Activated T-cell treated with anti-CD3 and anti-CD28 coated beads for 4 hours (primary cell): ENCODE measurements around the gene NAALADL2.
"Not testable (repeated sequence)": the region's sequence is repeated elsewhere in the genome, so short reads cannot be mapped to it uniquely, and the experiment has no call there.

ENCODE experiments used
- DNase-seq: peaks from one replicate; pipeline ENCODE4 v3.0.0-alpha.2; 2020

The NAALADL2 gene

DNA sequence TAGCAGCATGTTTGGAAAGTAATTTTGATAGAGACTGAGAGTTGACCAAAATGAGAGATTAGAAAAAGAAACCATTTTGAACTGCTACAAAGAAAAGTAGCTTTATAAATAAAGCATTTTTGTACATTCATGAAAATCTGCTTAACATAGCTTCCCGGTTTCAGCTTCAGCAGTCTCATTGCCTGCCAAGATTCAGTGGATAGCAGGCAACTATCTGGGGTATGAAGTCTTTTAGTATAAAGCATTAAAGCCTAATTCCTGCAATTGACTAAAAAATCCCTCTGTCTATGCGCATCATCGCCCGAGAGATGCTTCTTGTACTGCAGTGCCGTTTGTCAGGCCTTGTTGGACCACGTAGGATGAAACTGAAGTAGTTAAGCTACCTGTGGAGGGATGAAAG, 588.4 kb downstream of the NAALADL2 start:
- DNase-seq, result no peak

DNA sequence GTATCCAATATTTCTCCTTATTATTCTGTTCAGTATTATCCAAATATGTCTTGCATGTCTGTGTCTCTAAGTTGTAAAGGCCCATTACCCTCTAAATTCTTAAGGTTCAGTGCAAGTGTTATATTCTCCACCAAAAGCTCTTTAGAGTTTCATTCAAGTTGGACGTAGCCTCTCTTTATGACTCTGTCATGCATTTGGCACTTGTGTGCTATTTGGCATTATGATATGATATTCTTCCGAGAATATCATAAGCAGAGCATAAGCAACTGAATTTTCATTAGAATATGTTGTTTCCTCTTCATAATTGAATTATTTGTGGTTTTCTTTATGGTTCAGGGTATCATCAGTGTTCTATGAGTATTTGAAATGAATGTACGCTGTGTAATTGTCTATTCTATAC, 594.2 kb downstream of the NAALADL2 start:
- no peak for DNase-seq

- DNase-seq, result no peak
Observed at GRCh38 chr3:175456466-175456865, 597.3 kb downstream of the NAALADL2 start.

DNA sequence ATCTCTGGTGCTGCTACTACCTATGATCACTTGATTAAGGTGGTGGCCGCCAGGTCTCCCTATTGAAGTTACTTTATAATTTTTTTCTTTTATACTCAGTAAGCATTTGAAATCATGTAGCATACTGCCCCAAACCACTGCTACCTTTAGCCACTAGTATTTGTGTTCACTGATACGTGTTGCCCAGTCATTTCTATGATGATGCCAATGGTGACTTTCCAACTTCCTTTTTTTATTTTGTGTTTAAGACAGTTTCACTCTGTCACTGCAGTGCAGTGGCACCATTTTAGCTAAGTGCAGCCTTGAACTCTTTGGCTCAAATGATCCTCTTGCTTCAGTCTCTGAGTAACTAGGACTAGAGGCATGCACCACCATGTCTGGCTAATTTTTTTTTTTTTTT, 598.2 kb downstream of the NAALADL2 start:
- no peak for DNase-seq

DNA sequence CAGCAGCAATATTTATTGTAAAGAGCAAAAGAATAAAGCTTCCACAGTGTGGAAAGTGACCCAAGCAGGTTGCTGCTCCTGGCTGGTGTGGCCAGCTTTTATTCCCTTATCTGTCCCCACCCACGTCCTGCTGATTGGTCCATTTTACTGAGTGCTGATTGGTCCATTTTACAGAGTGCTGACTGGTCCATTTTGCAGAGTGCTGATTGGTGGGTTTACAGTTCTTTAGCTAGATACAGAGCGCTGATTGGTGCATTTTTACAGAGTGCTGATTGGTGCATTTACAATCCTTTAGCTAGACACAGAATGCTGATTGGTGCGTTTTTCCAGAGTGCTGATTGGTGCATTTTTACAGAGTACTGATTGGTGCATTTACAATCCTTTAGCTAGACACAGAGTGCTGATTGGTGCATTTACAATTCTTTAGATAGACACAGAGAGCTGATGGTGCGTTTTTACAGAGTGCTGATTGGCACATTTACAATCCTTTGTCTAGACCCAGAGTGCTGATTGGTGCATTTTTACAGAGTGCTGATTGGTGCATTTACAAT, 601.8 kb downstream of the NAALADL2 start:
- not testable (repeated sequence) for DNase-seq

DNA sequence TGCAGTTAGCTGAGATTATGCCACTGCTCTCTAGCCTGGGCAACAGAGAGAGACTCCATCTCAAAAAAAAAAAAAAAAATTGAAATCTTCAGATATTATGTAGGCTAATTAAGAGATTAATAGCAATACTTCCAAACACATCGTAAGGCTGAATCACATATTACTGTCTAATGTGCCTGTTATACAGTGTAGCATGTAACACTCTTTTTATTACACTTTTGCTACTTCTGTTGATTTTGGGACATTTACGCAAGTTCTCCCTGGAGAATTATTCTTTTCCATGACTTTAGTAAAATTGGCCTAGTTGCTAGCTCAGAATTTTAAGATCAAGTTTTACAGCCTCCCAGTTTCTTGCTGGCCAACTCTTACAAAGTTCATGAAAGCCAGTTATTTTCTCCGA, 605.2 kb downstream of the NAALADL2 start:
- no peak for DNase-seq

GRCh38 chr3:175469124-175469523, 610.0 kb downstream of the NAALADL2 start:
- no peak for DNase-seq

DNA sequence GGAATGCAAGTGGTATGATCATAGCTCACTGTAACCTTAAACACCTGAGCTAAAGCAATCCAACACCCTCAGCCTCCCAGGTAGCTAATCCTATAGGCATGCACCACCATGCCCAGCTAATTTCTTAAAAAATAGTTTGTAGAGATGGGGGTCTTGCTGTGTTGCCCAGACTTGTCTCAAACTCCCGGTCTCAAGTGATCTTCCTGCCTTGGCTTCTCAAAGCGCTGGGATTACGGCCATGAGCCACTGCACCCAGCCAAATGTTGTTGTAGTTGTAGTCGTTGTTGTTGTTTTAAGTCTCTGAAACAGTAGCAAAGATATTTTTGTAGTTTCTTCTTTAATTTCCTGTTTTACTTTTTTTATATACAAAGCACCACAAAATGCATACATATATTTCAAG, 616.6 kb downstream of the NAALADL2 start:
- no peak for DNase-seq

DNA sequence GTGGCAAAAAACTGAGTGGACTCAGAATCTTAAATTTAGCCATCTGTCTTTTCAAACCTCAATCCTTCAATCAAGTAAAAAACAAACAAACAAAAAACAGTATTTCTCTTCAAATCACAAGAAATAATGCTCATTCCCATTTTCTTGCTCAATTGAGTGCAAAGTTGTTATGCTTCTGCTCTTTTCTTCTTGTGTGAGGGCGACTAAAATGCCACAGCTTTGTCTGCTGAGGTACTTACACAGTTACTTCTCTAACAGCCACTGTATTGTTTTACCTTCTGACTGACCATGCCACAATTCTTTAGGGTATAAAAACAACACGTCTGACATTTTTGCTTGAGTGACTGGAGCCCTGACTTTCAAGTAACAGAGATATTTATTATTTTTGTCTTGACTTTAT, 617.4 kb downstream of the NAALADL2 start:
- no peak for DNase-seq

DNA sequence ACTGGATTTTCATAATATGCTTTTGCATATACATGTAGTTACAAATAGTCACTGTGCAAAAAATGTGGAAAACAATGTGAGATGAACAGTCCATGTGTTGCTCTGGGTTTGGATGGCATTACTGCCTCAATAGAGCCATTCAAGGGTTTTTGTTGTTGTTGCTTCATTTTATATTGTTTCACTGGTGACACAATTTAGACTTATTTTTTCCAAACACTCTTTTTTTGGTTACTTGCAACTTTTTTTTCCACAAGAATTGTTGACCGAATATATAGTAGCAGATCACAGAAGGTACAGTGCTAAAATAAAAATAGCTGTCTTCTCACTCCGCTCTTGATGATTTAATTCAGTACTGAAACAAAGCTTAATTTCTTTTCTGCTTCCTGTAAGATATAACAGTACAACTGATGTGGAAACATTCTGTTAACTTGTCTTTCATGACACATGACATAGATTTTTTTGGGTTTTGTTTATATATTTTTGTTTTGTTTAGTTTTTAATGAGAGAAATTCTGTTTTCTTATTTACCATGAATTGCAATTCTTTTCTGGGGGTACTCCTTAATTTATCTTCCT, 618.6 kb downstream of the NAALADL2 start:
- DNase-seq, result no peak

DNA sequence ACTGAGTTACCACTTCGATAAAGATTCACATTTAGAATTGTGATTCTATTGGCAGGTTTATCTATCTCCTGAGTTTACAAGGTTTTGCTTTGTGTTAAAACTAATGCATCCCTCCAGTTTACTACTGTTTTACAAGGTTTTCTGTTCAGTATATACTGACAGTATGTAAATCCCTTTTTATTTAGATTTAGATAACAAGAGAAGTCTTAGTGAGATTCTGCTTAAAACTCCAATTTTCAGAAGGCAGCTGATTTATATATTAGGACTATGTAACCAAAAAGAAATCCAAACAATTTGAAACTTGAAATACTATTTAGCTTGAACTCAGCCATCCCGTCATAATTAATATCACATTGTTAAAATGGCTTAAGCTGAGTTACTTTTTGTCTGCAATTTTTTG, 619.2 kb downstream of the NAALADL2 start:
- DNase-seq, result no peak

GRCh38 chr3:175479175-175479574, 620.0 kb downstream of the NAALADL2 start:
- DNase-seq, result no peak

DNA sequence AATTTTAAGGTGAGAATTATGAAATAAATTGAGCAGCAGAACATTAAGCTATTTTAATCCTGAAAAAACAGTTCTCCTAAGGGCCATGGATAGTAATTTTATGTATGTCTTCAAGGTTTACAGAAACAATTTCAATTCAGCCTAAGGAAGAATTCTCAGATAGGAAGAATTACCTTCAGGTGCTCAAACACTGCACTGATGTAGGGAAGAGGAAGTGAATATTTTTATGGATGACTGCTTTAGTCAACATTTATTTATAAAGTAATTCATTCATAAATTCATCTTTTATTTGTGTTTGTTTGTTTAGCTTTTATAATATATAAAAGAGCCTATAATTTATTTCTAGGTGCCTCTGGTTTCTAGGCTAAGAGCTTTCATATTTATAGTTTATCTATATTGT, 620.7 kb downstream of the NAALADL2 start:
- no peak for DNase-seq

DNA sequence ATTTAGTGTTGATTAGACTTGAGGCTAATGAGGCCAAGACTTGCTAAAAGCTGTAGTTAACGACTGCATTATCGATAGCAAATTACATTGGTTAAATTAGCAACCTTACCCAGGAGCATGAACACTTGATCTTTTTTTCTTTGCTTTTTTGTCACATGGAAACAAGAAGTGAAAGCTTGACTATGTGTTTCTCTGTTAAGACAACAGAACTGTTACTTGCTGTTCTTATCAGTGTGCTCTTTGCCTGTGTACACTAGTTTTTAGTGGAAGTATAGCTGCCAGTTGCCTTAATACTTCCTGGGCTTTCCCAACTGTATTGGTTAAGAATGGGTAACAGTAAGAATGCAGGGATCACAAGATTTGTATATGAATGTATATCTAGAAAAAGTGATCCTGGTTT, 625.5 kb downstream of the NAALADL2 start:
- DNase-seq, result no peak

GRCh38 chr3:175485436-175485835, 626.3 kb downstream of the NAALADL2 start:
- DNase-seq, result no peak

DNA sequence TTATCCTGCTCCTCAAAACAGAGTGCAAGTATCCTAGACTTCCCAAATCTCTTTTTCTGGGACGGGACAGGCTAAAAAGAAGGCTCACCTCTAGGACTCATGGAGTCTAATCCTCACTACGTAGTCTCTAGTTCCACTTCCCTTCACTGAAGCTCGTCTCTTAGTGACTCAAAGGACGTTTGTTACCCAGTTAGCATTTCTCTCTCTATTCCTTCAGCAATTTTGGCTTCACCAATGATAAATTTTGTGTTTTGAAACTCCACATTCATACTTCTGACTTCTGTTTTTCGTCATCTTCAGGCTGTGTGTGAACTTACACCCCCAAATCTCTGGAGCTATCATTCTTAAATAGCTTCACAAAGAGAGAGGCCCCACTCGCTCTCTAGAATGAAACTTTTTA, 627.1 kb downstream of the NAALADL2 start:
- no peak for DNase-seq

- no peak for DNase-seq
Observed at GRCh38 chr3:175489406-175489805, 630.3 kb downstream of the NAALADL2 start.

DNA sequence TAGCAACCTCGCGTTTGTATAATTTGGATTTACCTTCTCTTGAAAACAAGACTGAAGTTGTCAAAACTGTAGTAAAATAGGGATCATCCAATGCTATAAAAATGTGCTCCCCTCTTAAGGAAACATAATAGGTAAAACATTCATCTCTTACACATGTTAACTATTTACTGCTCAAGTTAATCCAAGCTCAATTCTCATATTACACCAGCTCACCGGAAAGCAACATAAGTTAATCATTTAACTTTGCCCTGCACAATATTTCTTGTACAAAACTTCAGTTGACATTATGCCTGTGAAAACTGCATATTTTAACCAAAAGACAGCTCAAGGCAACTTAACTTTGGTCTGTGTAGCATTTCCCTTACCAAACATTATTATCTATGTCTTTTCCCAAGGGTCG, 634.2 kb downstream of the NAALADL2 start:
- no peak for DNase-seq

DNA sequence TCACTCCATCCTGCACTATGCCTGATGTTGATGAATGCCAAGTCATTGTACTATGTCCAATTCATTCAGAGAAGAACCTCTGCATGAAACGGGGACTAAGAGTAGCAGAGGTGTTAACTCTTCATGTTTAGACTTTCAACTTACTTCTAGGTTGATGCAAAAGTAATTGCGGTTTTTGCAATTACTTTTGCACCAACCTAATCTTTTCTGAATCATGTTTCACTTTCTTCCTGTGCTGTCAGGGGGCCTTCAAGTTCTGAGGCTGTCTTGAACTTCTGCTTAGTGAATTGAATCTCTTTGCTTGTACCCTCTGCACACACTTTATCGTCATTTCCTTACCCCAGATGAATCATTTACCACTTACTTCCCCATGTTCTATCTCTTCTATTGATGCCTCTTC, 636.2 kb downstream of the NAALADL2 start:
- DNase-seq, result no peak

GRCh38 chr3:175502155-175502554, 643.0 kb downstream of the NAALADL2 start:
- DNase-seq, result no peak

GRCh38 chr3:175511219-175511785, 652.2 kb downstream of the NAALADL2 start:
- DNase-seq, result no peak

DNA sequence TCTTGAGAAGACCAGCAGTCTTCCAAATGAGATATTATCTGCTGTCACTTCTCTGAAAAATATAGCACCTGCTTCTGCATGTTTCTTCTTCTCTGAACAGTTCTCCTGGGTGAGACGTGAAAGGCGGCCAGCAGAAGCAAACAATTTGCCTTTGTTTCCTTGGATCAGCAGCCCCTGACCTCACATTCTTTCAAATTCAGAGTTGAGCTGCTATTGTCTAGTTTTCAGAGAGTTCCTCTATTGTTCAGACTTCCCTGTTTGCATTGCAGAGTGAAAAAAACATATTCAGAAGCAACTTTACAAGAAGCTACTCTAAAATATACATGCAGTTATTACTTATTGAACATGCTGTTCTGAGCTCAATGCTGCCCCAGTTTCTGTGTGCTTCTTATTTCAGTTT, 653.6 kb downstream of the NAALADL2 start:
- no peak for DNase-seq

DNA sequence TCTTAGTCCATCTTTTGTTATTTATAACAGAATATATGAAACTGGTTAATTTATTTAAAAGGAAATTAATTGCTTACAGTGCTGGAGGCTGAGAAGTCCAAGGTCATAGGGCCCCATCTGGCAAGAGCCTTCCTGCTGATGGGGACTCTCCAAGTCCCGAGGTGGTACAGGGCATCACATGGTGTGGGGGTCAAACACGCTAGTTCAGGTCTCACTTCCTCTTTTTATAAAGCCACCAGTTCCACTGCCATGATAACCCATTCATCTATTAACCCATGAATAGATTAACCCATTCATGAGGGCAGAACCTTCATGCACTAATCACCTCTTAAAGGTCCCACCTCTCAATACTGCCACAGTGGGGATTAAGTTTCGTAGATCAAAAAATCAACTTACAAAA, 659.3 kb downstream of the NAALADL2 start:
- no peak for DNase-seq

DNA sequence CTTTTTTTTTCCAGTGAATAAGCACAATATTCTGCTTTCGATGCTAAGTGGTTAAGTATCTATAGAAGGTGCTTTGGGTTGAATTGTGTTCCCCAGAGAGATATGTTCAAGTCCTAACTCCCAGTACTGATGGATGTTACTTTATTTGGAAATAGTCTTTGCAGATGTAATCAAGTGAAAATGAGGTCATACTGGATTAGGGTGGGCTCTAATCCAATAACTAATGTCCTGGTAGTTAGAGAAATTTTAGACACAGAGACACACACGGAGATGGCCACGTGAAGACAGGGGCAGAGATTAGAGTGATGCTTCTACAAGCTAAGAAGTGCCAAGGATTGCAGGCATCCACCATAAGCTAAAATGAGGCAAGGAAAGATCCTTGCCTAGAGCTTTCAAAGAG, 662.3 kb downstream of the NAALADL2 start:
- DNase-seq, result no peak

- no peak for DNase-seq
Observed at GRCh38 chr3:175526191-175526590, 667.1 kb downstream of the NAALADL2 start.
